SK-N-SH (cell line): ENCODE measurements around the gene SMCO2. TPM values are rescaled to one million over a fixed set of nuclear protein-coding genes. Genes with fewer than 3 reads are reported as not detected.

Experiments used
- CTCF ChIA-PET: fragments of 300-600, 350-600 bp; formaldehyde crosslinking; extraction: SDS; loops from one replicate; lab custom pipeline; 2021; lab: Yijun Ruan, JAX
- POLR2A ChIA-PET: fragments of 350-600 bp; sonication (Branson Sonifier 250); formaldehyde crosslinking; extraction: SDS; loops from one replicate; lab custom pipeline; 2020; ENCODE audit warnings: antibody characterized with exemption, inconsistent platforms; lab: Yijun Ruan, JAX
- DNase-seq: peaks from one replicate; pipeline ENCODE4 v3.0.0; 2012
- H2AFZ ChIP-seq: fragments of 200-600 bp; sonication (generic); 2 replicates; pipeline ENCODE4 v1.8.1; 2016; ENCODE audit warnings: antibody characterized with exemption, mild to moderate bottlenecking, low read depth
- H3F3A ChIP-seq: fragments of 200-600 bp; sonication (generic); replicated peaks from 2 replicates; pipeline ENCODE3; 2016; ENCODE audit warnings: antibody characterized with exemption, mild to moderate bottlenecking; ENCODE audit not compliant: insufficient read depth
- H3K27ac ChIP-seq, 2 experiments: fragments of 200-500 bp in 1 of 2; fragments of 200-600 bp in 1 of 2; sonication (Bioruptor generic) in 1 of 2; sonication (generic), shearing (Covaris generic) in 1 of 2; 2 replicates each; pipeline versions ENCODE4 v1.5.1 to v1.6.1; 2014 to 2016; ENCODE audit warnings: low read depth in 2 of 2, inconsistent platforms in 1 of 2, low read length in 1 of 2, mild to moderate bottlenecking in 1 of 2, mixed read lengths in 1 of 2
- H3K27me3 ChIP-seq: fragments of 200-600 bp; sonication (generic), shearing (Covaris generic); 2 replicates; pipeline ENCODE4 v1.6.1; 2016; ENCODE audit warnings: mixed run types; ENCODE audit not compliant: insufficient read depth
- H3K36me3 ChIP-seq, 2 experiments: fragments of 200-500 bp in 1 of 2; fragments of 200-600 bp in 1 of 2; sonication (Bioruptor generic) in 1 of 2; sonication (generic) in 1 of 2; replicated peaks in 1 of 2; 2 replicates each; pipeline versions ENCODE3 to v1.5.1; 2014 to 2016; ENCODE audit warnings: low read length in 1 of 2, mild to moderate bottlenecking in 1 of 2; ENCODE audit not compliant: insufficient read depth in 2 of 2, control insufficient read depth in 1 of 2
- H3K4me1 ChIP-seq, 2 experiments: fragments of 200-500 bp in 1 of 2; fragments of 200-600 bp in 1 of 2; sonication (Bioruptor generic) in 1 of 2; sonication (generic), shearing (Covaris generic) in 1 of 2; 2 replicates each; pipeline versions ENCODE4 v1.5.1 to v1.6.1; 2014 to 2016; ENCODE audit warnings: low read depth in 1 of 2, low read length in 1 of 2, mixed run types in 1 of 2; ENCODE audit not compliant: insufficient read depth in 2 of 2, control insufficient read depth in 1 of 2
- H3K4me2 ChIP-seq: fragments of 200-600 bp; sonication (generic), shearing (Covaris generic); 2 replicates; pipeline ENCODE4 v1.6.1; 2017; ENCODE audit warnings: mixed run types
- H3K4me3 ChIP-seq, 2 experiments: fragments of 200-500 bp in 1 of 2; fragments of 200-600 bp in 1 of 2; sonication (Bioruptor generic) in 1 of 2; sonication (generic), shearing (Covaris generic) in 1 of 2; 2 replicates each; pipeline versions ENCODE4 v1.5.1 to v1.8.1; 2014 to 2016; ENCODE audit warnings: low read depth in 2 of 2, inconsistent platforms in 1 of 2, low read length in 1 of 2, mild to moderate bottlenecking in 1 of 2, mixed read lengths in 1 of 2, moderate library complexity in 1 of 2
- H3K79me2 ChIP-seq: fragments of 200-600 bp; sonication (generic); 2 replicates; pipeline ENCODE4 v1.8.1; 2017; ENCODE audit warnings: mild to moderate bottlenecking; ENCODE audit not compliant: insufficient read depth
- H3K9ac ChIP-seq: fragments of 200-600 bp; sonication (generic); 2 replicates; pipeline ENCODE4 v1.6.1; 2017; ENCODE audit warnings: mixed run types
- H3K9me2 ChIP-seq: fragments of 200-600 bp; sonication (generic); 2 replicates; pipeline ENCODE4 v1.6.1; 2017; ENCODE audit warnings: mixed run types
- H3K9me3 ChIP-seq: fragments of 200-600 bp; sonication (generic); 2 replicates; pipeline ENCODE4 v1.6.1; 2017; ENCODE audit warnings: mixed run types, mild to moderate bottlenecking, moderate library complexity
- H4K20me1 ChIP-seq: fragments of 200-600 bp; sonication (generic); 2 replicates; pipeline ENCODE4 v1.6.1; 2017; ENCODE audit warnings: mild to moderate bottlenecking, mixed run types; ENCODE audit not compliant: insufficient read depth
- CHD2 ChIP-seq: fragments of 150-350 bp; IDR thresholded peaks from 2 replicates; pipeline ENCODE4 v1.6.1; 2018; ENCODE audit warnings: low read length; ENCODE audit not compliant: partially characterized antibody
- EP300 ChIP-seq, 2 experiments: IDR thresholded peaks; 2 replicates each; pipeline versions ENCODE4 v1.4.0 to v1.6.1; 2012; ENCODE audit warnings: borderline replicate concordance in 1 of 2, low read depth in 1 of 2, low read length in 1 of 2
- EZH2phosphoT487 ChIP-seq: fragments of 200-600 bp; sonication (generic); IDR thresholded peaks from 2 replicates; pipeline ENCODE4 v1.6.1; 2017; ENCODE audit warnings: low read depth, mixed run types, mild to moderate bottlenecking, antibody characterized with exemption, moderate library complexity, borderline replicate concordance
- FOSL2 ChIP-seq: IDR thresholded peaks from 2 replicates; pipeline ENCODE4 v1.4.0; 2012; ENCODE audit warnings: low read depth, mild to moderate bottlenecking, moderate library complexity, borderline replicate concordance
- FOXM1 ChIP-seq: IDR thresholded peaks from 2 replicates; pipeline ENCODE4 v1.4.0; 2012; ENCODE audit warnings: low read depth, mild to moderate bottlenecking
- GATA2 ChIP-seq: sonication (generic); formaldehyde crosslinking; IDR thresholded peaks from 2 replicates; pipeline ENCODE4 v1.5.0; 2020; ENCODE audit warnings: mild to moderate bottlenecking, missing genetic modification reagents
- JUND ChIP-seq: IDR thresholded peaks from 2 replicates; pipeline ENCODE4 v1.4.0; 2012
- MEF2A ChIP-seq: IDR thresholded peaks from 2 replicates; pipeline ENCODE4 v1.4.0; 2012; ENCODE audit warnings: low read depth, borderline replicate concordance
- NRF1 ChIP-seq: IDR thresholded peaks from 2 replicates; pipeline ENCODE4 v1.6.1; 2012; ENCODE audit warnings: low read depth, mild to moderate bottlenecking, low read length
- RAD21 ChIP-seq: IDR thresholded peaks from 2 replicates; pipeline ENCODE4 v1.6.1; 2012; ENCODE audit warnings: mild to moderate bottlenecking, low read length
- RCOR1 ChIP-seq: fragments of 150-350 bp; IDR thresholded peaks from 2 replicates; pipeline ENCODE4 v1.6.1; 2017; ENCODE audit warnings: antibody characterized with exemption, low read length
- RFX5 ChIP-seq: IDR thresholded peaks from 2 replicates; pipeline ENCODE4 v1.6.1; 2012; ENCODE audit warnings: mild to moderate bottlenecking, improper control_type of control experiment, low read length
- SMC3 ChIP-seq: IDR thresholded peaks from 2 replicates; pipeline ENCODE4 v1.6.1; 2012; ENCODE audit warnings: low read depth, low read length, improper control_type of control experiment
- TCF12 ChIP-seq: IDR thresholded peaks from 2 replicates; pipeline ENCODE4 v1.4.0; 2012
- WGBS: methylation state at CpG from one replicate; pipeline ENCODE4 v1.1.6; 2017; ENCODE audit warnings: low lambda C conversion rate; 5-methylcytosine and 5-hydroxymethylcytosine counted together
- polyA plus RNA-seq, 3 experiments: library from polyadenylated mRNA; depleted of rRNA; stranded (reverse); fragments of >200 nt; gene quantifications; 2 replicates each; pipeline ENCODE4 v1.2.3, GENCODE V29; 2012
- TF ChIP-seq, protein P1 (sequence below): IDR thresholded peaks from 2 replicates; pipeline ENCODE4 v1.6.1; 2012; ENCODE audit warnings: mild to moderate bottlenecking, low read depth, low read length, moderate library complexity
- TF ChIP-seq, protein P2 (sequence below): IDR thresholded peaks from 2 replicates; pipeline ENCODE4; 2012
- TF ChIP-seq, protein P3 (sequence below): fragments of 150-350 bp; IDR thresholded peaks from 2 replicates; pipeline ENCODE4 v1.6.1; 2016; ENCODE audit warnings: mild to moderate bottlenecking, low read depth, low read length

SMCO2 gene
- polyA plus RNA-seq, 1 of the 3 experiments (the other 2 are of a cell fraction) = 0.21 TPM

DNA sequence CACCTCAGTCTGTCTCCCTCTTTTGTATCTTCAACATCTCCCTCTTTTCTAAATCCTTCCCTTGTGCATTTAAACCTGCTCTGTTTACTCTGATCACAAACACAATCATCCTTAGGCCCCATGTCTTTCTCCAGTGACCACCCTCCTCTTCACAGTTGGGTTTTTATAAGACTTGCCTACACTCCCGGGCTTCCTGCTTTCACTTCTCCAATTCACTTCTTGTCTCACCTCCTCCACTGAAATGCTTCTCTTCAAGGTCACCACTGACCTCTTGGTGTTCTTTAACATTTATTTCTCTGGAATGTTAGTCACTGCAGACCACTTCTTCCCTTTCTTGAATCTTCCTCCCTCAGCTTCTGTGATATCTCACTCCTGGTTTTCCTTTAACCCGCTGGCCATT lies 8.7 kb upstream of the SMCO2 start:
- no peak overlapping the region for H3K27ac ChIP-seq
- peaks cover 12% of the 10 kb centered on the region for H3F3A ChIP-seq
- H3K9me3 ChIP-seq = no peaks in the 10 kb centered on the region
- no peaks in the 10 kb centered on the region; a peak in 2 of 4 replicates for H3K4me1 ChIP-seq
- H3K79me2 ChIP-seq = no peaks in the 10 kb centered on the region
- H3K4me2 ChIP-seq = no peak overlapping the region
- WGBS = 95% methylated on average over 2 of the region's 2 CpGs
- ChIA-PET CTCF (interaction anchor here (0.7 to 1.9 kb wide), 3 partner anchors 13 to 198 kb away, joined by 3 to 6 read pairs (median 5); no protein-coding TSS in a partner anchor), POLR2A (no interaction called here)
- no peak overlapping the region for H2AFZ ChIP-seq
- H3K36me3 ChIP-seq = no peaks in the 10 kb centered on the region
- H3K9me2 ChIP-seq = no peaks in the 10 kb centered on the region
- DNase-seq = no peak
- TF ChIP-seq SMC3 (no peak), EZH2phosphoT487 (no peak), RAD21 (no peak), JUND (no peak), GATA2 (CRISPR knock-in tag) (no peak)
- no peak overlapping the region for H3K9ac ChIP-seq
- H3K27me3 ChIP-seq = no peaks in the 10 kb centered on the region
- no peak overlapping the region for H3K4me3 ChIP-seq
- H4K20me1 ChIP-seq = no peaks in the 10 kb centered on the region

DNA sequence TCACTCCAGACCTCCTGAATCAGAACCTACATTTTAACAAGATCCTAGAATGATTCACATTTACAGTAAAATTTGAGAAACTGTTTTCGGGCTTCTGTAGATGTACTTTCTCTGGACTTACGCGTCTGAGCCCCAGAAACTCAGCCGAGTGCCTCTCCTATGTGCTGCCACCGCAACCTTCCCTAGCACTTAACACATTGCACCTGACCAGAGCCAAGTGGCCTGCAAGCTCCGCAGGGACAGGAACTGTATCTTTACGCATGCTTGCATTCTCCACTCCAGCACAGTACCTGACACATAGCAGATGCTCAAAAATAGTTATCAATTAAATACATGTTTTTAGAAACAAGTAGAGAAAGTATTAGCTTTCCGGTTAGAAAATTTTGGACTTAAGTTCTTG lies 1.2 kb downstream of the SMCO2 start:
- H4K20me1 ChIP-seq = no peaks in the 10 kb centered on the region
- no peak overlapping the region for H3K27ac ChIP-seq
- H3K4me2 ChIP-seq = no peak overlapping the region
- H3K79me2 ChIP-seq = no peaks in the 10 kb centered on the region
- no peaks in the 10 kb centered on the region for H3F3A ChIP-seq
- ChIA-PET CTCF (interaction anchor here (1.5 kb wide), 1 partner anchor 13 kb away, joined by 6 read pairs; no protein-coding TSS in a partner anchor), POLR2A (no interaction called here)
- no peak overlapping the region for H3K9ac ChIP-seq
- no peaks in the 10 kb centered on the region for H3K36me3 ChIP-seq
- DNase-seq = no peak
- H3K4me1 ChIP-seq = no peaks in the 10 kb centered on the region
- no peak overlapping the region for H2AFZ ChIP-seq
- WGBS = 88% methylated on average over 8 of the region's 8 CpGs
- no peaks in the 10 kb centered on the region for H3K9me3 ChIP-seq
- no peaks in the 10 kb centered on the region for H3K9me2 ChIP-seq
- no peak overlapping the region for H3K4me3 ChIP-seq
- no peaks in the 10 kb centered on the region for H3K27me3 ChIP-seq
- TF ChIP-seq NRF1 (no peak), CHD2 (no peak), RFX5 (no peak), FOXM1 (no peak), JUND (no peak), TCF12 (no peak), SMC3 (no peak)

DNA sequence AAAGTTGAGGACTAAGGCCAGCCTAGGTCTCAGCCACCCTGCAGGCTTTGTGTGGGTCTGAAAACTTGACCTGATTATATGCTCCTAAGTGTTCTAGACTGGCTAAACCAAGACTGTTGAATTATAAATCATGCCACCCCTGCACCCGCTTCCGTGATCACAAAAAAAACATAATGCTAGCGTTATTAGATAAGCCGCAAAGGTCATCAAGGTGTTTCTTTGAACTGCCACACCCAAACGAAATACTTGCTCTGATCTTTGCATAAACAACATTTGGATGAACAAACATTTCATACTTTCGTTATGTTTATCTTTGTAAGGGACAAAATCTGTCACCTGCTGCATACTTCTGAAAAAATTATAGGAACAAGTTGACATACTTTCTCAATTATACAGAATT lies 2.5 kb downstream of the SMCO2 start:
- Histone ChIP-seq H3K4me2 (no peak overlapping the region), H3K36me3 (no peaks in the 10 kb centered on the region), H3K27me3 (no peaks in the 10 kb centered on the region), H3K9ac (no peak overlapping the region), H3K27ac (no peak overlapping the region), H3K4me1 (no peaks in the 10 kb centered on the region), H3F3A (no peaks in the 10 kb centered on the region), H3K79me2 (no peaks in the 10 kb centered on the region), H3K4me3 (no peak overlapping the region), H3K9me2 (no peaks in the 10 kb centered on the region), H3K9me3 (no peaks in the 10 kb centered on the region), H4K20me1 (no peaks in the 10 kb centered on the region), H2AFZ (no peak overlapping the region)
- ChIA-PET POLR2A (no interaction called here), CTCF (interaction anchor here (0.8 kb wide), 1 partner anchor 65 kb away, joined by 3 read pairs; no protein-coding TSS in a partner anchor)
- no peak for DNase-seq
- 77% methylated on average over 6 of the region's 6 CpGs for WGBS
- TF ChIP-seq, protein P1, sequence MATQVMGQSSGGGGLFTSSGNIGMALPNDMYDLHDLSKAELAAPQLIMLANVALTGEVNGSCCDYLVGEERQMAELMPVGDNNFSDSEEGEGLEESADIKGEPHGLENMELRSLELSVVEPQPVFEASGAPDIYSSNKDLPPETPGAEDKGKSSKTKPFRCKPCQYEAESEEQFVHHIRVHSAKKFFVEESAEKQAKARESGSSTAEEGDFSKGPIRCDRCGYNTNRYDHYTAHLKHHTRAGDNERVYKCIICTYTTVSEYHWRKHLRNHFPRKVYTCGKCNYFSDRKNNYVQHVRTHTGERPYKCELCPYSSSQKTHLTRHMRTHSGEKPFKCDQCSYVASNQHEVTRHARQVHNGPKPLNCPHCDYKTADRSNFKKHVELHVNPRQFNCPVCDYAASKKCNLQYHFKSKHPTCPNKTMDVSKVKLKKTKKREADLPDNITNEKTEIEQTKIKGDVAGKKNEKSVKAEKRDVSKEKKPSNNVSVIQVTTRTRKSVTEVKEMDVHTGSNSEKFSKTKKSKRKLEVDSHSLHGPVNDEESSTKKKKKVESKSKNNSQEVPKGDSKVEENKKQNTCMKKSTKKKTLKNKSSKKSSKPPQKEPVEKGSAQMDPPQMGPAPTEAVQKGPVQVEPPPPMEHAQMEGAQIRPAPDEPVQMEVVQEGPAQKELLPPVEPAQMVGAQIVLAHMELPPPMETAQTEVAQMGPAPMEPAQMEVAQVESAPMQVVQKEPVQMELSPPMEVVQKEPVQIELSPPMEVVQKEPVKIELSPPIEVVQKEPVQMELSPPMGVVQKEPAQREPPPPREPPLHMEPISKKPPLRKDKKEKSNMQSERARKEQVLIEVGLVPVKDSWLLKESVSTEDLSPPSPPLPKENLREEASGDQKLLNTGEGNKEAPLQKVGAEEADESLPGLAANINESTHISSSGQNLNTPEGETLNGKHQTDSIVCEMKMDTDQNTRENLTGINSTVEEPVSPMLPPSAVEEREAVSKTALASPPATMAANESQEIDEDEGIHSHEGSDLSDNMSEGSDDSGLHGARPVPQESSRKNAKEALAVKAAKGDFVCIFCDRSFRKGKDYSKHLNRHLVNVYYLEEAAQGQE = no peak
- TF ChIP-seq RCOR1 (no peak), RAD21 (no peak), SMC3 (no peak), MEF2A (no peak), JUND (no peak), FOSL2 (no peak), EP300 (IDR thresholded peaks at IDR 0.05; ENCODE audit: borderline replicate concordance in 1 of 2, low read depth in 1 of 2, low read length in 1 of 2) (no peak), GATA2 (CRISPR knock-in tag) (no peak), TCF12 (no peak), FOXM1 (no peak)
- TF ChIP-seq, protein P2, sequence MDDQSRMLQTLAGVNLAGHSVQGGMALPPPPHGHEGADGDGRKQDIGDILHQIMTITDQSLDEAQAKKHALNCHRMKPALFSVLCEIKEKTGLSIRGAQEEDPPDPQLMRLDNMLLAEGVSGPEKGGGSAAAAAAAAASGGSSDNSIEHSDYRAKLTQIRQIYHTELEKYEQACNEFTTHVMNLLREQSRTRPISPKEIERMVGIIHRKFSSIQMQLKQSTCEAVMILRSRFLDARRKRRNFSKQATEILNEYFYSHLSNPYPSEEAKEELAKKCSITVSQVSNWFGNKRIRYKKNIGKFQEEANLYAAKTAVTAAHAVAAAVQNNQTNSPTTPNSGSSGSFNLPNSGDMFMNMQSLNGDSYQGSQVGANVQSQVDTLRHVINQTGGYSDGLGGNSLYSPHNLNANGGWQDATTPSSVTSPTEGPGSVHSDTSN = no peak
- TF ChIP-seq, protein P3, sequence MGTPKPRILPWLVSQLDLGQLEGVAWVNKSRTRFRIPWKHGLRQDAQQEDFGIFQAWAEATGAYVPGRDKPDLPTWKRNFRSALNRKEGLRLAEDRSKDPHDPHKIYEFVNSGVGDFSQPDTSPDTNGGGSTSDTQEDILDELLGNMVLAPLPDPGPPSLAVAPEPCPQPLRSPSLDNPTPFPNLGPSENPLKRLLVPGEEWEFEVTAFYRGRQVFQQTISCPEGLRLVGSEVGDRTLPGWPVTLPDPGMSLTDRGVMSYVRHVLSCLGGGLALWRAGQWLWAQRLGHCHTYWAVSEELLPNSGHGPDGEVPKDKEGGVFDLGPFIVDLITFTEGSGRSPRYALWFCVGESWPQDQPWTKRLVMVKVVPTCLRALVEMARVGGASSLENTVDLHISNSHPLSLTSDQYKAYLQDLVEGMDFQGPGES = no peak
